Measurements from ENCODE around the gene OGDH.
A peak's percentile ranks its signal among the peaks of the same experiment; 100 is the strongest.

Gene OGDH

GRCh38 chr7:44618753-44619152 lies 12.3 kb downstream of the OGDH start:
- DNase-seq = no peak

- no peak for DNase-seq
These were observed 14.8 kb downstream of the OGDH start for GRCh38 chr7:44621034-44621749.

- no peak for DNase-seq
These were observed 15.3 kb downstream of the OGDH start for GRCh38 chr7:44621750-44622103.

GRCh38 chr7:44622342-44623151 lies 16.1 kb downstream of the OGDH start:
- no peak for DNase-seq

- no peak for DNase-seq
These were observed 17.9 kb downstream of the OGDH start for GRCh38 chr7:44624318-44624717.

- no peak for DNase-seq
These were observed 19.4 kb downstream of the OGDH start for GRCh38 chr7:44625526-44626471.

GRCh38 chr7:44626620-44627019 lies 20.2 kb downstream of the OGDH start:
- no peak for DNase-seq

- DNase-seq = no peak
These were observed 23.5 kb downstream of the OGDH start for GRCh38 chr7:44629829-44630522.

GRCh38 chr7:44630792-44631457 lies 24.5 kb downstream of the OGDH start:
- no peak for DNase-seq

GRCh38 chr7:44631458-44632115 lies 25.2 kb downstream of the OGDH start:
- DNase-seq = peak; percentile 30

- DNase-seq = no peak
These were observed 25.8 kb downstream of the OGDH start for GRCh38 chr7:44632196-44632595.

GRCh38 chr7:44633254-44634186 lies 27.1 kb downstream of the OGDH start:
- DNase-seq = peak; percentile 55

- no peak for DNase-seq
These were observed 27.9 kb downstream of the OGDH start for GRCh38 chr7:44634187-44634838.

GRCh38 chr7:44634839-44635591 lies 28.6 kb downstream of the OGDH start:
- DNase-seq = no peak

- DNase-seq = no peak
These were observed 29.7 kb downstream of the OGDH start for GRCh38 chr7:44636041-44636584.

- no peak for DNase-seq
These were observed 30.5 kb downstream of the OGDH start for GRCh38 chr7:44636926-44637325.

GRCh38 chr7:44637788-44638594 lies 31.6 kb downstream of the OGDH start:
- peak; percentile 78 for DNase-seq
